Stomach (tissue), 4 donors: ENCODE results near the gene DIS3L2.

Experiments
- POLR2A ChIP-seq, 4 donors: fragments of 450-650 bp; IDR thresholded peaks; one replicate each; pipeline ENCODE4 v1.6.1; 2016; ENCODE audit warnings: antibody characterized with exemption in 4 of 4, control low read depth in 2 of 4, mild to moderate bottlenecking in 1 of 4, moderate library complexity in 1 of 4
- TF ChIP-seq, protein P1 (sequence below), 7 experiments: fragments of 450-650 bp in 4 of 7; fragments of 200-600 bp in 3 of 7; sonication (generic) in 3 of 7; IDR thresholded peaks; one replicate each; pipeline ENCODE4 v1.5.1; 2016 to 2019; ENCODE audit warnings: antibody characterized with exemption in 7 of 7, control low read depth in 2 of 7, mild to moderate bottlenecking in 1 of 7

DNA sequence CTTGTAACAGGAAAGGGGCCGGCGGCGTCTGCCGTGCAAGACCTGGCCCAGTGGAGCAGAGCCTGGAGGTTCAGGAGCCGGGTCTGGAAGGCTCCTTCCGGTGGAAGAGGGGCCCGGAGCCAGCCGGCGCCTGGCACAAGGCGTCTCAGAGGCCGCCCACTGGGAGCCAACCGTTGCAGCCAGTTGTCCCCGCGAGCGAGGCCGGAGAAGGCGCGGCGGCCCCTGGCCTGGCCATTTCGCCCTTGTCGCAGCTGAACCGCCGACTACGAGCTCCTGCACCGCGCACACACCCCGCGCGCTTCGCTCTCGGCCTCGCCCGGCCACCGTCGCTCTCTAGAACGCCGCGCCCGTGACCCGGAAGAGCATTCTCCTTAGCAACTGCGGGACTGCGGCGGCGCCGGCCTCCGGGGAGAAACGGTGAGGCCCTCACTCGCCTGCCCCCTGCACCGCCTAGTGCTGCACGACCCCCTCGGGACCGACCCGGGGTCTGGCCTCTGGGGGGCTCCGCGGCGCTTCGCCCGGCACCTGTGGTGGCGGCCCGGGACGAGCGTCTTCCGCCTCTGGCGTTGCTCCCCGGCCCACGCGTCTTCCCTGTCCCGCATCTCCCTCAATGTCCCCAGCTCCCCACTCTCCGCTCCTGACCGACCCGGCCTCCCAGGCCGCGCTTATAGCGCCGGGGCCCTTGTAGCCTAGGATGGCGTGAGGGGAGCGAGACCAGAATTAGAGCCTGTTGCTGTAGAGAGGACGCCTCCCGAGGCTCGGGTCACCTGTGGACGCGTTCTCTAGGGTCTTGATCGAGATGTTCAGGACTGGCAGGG, at the start of gene DIS3L2:
- TF ChIP-seq, protein P1, sequence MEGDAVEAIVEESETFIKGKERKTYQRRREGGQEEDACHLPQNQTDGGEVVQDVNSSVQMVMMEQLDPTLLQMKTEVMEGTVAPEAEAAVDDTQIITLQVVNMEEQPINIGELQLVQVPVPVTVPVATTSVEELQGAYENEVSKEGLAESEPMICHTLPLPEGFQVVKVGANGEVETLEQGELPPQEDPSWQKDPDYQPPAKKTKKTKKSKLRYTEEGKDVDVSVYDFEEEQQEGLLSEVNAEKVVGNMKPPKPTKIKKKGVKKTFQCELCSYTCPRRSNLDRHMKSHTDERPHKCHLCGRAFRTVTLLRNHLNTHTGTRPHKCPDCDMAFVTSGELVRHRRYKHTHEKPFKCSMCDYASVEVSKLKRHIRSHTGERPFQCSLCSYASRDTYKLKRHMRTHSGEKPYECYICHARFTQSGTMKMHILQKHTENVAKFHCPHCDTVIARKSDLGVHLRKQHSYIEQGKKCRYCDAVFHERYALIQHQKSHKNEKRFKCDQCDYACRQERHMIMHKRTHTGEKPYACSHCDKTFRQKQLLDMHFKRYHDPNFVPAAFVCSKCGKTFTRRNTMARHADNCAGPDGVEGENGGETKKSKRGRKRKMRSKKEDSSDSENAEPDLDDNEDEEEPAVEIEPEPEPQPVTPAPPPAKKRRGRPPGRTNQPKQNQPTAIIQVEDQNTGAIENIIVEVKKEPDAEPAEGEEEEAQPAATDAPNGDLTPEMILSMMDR (IDR thresholded peaks at IDR 0.05): no peak
- no peak for TF ChIP-seq POLR2A (IDR thresholded peaks at IDR 0.05)
